BLaER1 (cell line): ENCODE data around the gene MSANTD2.
A peak's percentile ranks its signal among the peaks of the same experiment; 100 is the strongest.

Experiments
- H3K27ac ChIP-seq: shearing (Covaris generic); formaldehyde crosslinking; 2 replicates; pipeline ENCODE4 v1.8.1; 2022
- H3K27me3 ChIP-seq: shearing (Covaris generic); formaldehyde crosslinking; 2 replicates; pipeline ENCODE4 v1.8.1; 2022
- H3K36me3 ChIP-seq: shearing (Covaris generic); formaldehyde crosslinking; 2 replicates; pipeline ENCODE4 v1.8.1; 2022
- H3K4me1 ChIP-seq: shearing (Covaris generic); formaldehyde crosslinking; 2 replicates; pipeline ENCODE4 v1.8.1; 2022
- H3K4me2 ChIP-seq: shearing (Covaris generic); formaldehyde crosslinking; 2 replicates; pipeline ENCODE4 v1.8.1; 2022
- H3K4me3 ChIP-seq: shearing (Covaris generic); formaldehyde crosslinking; 2 replicates; pipeline ENCODE4 v1.8.1; 2022
- H3K9ac ChIP-seq: shearing (Covaris generic); formaldehyde crosslinking; 2 replicates; pipeline ENCODE4 v1.8.1; 2022
- H3K9me3 ChIP-seq: shearing (Covaris generic); formaldehyde crosslinking; 2 replicates; pipeline ENCODE4 v1.8.1; 2022
- H4K20me1 ChIP-seq: shearing (Covaris generic); formaldehyde crosslinking; 2 replicates; pipeline ENCODE4 v1.8.1; 2022
- Cebpa-rat ChIP-seq: shearing (Covaris generic); IDR thresholded peaks from 2 replicates; pipeline ENCODE4 v1.8.1; 2022

Gene MSANTD2

GRCh38 chr11:124725719-124726105 is 74.5 kb downstream of the MSANTD2 start:
- Histone ChIP-seq H3K27ac (peak overlapping the region; percentile 90), H3K9ac (peak overlapping the region; percentile 73; the same call in 1 of the 2 replicates), H3K36me3 (no peaks in the 10 kb centered on the region), H3K4me1 (peaks cover 69% of the 10 kb centered on the region), H3K9me3 (no peaks in the 10 kb centered on the region), H3K4me2 (peak overlapping the region; percentile 96), H3K27me3 (no peaks in the 10 kb centered on the region), H3K4me3 (peak overlapping the region; percentile 50), H4K20me1 (no peaks in the 10 kb centered on the region)
- TF ChIP-seq Cebpa-rat, result no peak

GRCh38 chr11:124724979-124725718 is 75.1 kb downstream of the MSANTD2 start:
- Histone ChIP-seq H3K36me3 (no peaks in the 10 kb centered on the region), H4K20me1 (no peaks in the 10 kb centered on the region), H3K4me3 (peak overlapping the region; percentile 50), H3K4me2 (peak overlapping the region; percentile 96), H3K9me3 (no peaks in the 10 kb centered on the region), H3K27ac (peak overlapping the region; percentile 90), H3K4me1 (peaks cover 75% of the 10 kb centered on the region), H3K9ac (peak overlapping the region; percentile 73), H3K27me3 (peaks cover under 1% of the 10 kb centered on the region; the same call in 1 of the 2 replicates)
- TF ChIP-seq Cebpa-rat, result no peak

- no peak overlapping the region for H3K9ac ChIP-seq
- peak overlapping the region; percentile 96 for H3K4me2 ChIP-seq
- TF ChIP-seq Cebpa-rat, result no peak
Observed at GRCh38 chr11:124722176-124722575, 78.0 kb downstream of the MSANTD2 start.

GRCh38 chr11:124719534-124719933 is 80.7 kb downstream of the MSANTD2 start:
- Histone ChIP-seq H3K4me1 (peaks cover 86% of the 10 kb centered on the region), H3K9ac (no peak overlapping the region), H3K9me3 (no peaks in the 10 kb centered on the region), H3K27ac (no peak overlapping the region), H3K36me3 (no peaks in the 10 kb centered on the region), H4K20me1 (peaks cover 17% of the 10 kb centered on the region; the same call in 1 of the 2 replicates), H3K4me3 (no peak overlapping the region), H3K4me2 (peak overlapping the region; percentile 97; the same call in 1 of the 2 replicates), H3K27me3 (peaks cover 47% of the 10 kb centered on the region)
- TF ChIP-seq Cebpa-rat, result no peak

More at GRCh38 chr11:124722176-124722575, 78.0 kb downstream of the MSANTD2 start:
- Histone ChIP-seq H3K36me3 (no peaks in the 10 kb centered on the region), H3K27ac (0 out of 2 replicates have a peak overlapping the region, but pooled peaks have one; percentile 18), H3K4me1 (peaks cover 100% of the 10 kb centered on the region), H4K20me1 (peaks cover 17% of the 10 kb centered on the region; the same call in 1 of the 2 replicates), H3K27me3 (peaks cover 31% of the 10 kb centered on the region), H3K9me3 (no peaks in the 10 kb centered on the region), H3K4me3 (peak overlapping the region; percentile 32)

- Histone ChIP-seq H3K4me1 (peaks cover 79% of the 10 kb centered on the region), H3K36me3 (no peaks in the 10 kb centered on the region), H3K27ac (no peak overlapping the region), H3K9ac (no peak overlapping the region), H3K27me3 (peaks cover 47% of the 10 kb centered on the region), H3K9me3 (no peaks in the 10 kb centered on the region), H3K4me2 (peak overlapping the region; percentile 97), H3K4me3 (no peak overlapping the region), H4K20me1 (peaks cover 17% of the 10 kb centered on the region; the same call in 1 of the 2 replicates)
- no peak for TF ChIP-seq Cebpa-rat
Observed at GRCh38 chr11:124718801-124719200, 81.4 kb downstream of the MSANTD2 start.

GRCh38 chr11:124717786-124718651 is 82.2 kb downstream of the MSANTD2 start:
- Histone ChIP-seq H3K9me3 (no peaks in the 10 kb centered on the region), H3K9ac (no peak overlapping the region), H3K4me2 (peak overlapping the region; percentile 97), H3K27ac (no peak overlapping the region), H3K4me1 (peaks cover 71% of the 10 kb centered on the region), H3K36me3 (no peaks in the 10 kb centered on the region), H3K27me3 (peaks cover 47% of the 10 kb centered on the region), H3K4me3 (peak overlapping the region; percentile 61), H4K20me1 (peaks cover 17% of the 10 kb centered on the region; the same call in 1 of the 2 replicates)
- TF ChIP-seq Cebpa-rat, result no peak

- TF ChIP-seq Cebpa-rat, result no peak
- no peak overlapping the region for H3K9ac ChIP-seq
- H3K36me3 ChIP-seq, result no peaks in the 10 kb centered on the region
- H3K27ac ChIP-seq, result no peak overlapping the region
- peak overlapping the region; percentile 61 for H3K4me3 ChIP-seq
- no peaks in the 10 kb centered on the region for H3K9me3 ChIP-seq
- H4K20me1 ChIP-seq, result peaks cover 17% of the 10 kb centered on the region; the same call in 1 of the 2 replicates
- H3K4me2 ChIP-seq, result peak overlapping the region; percentile 97
- peaks cover 47% of the 10 kb centered on the region for H3K27me3 ChIP-seq
- peaks cover 65% of the 10 kb centered on the region for H3K4me1 ChIP-seq
Observed at GRCh38 chr11:124717421-124717785, 82.8 kb downstream of the MSANTD2 start.

- peaks cover 57% of the 10 kb centered on the region for H3K4me1 ChIP-seq
- peak overlapping the region; percentile 41 for H3K4me2 ChIP-seq
- no peak overlapping the region for H3K27ac ChIP-seq
- H4K20me1 ChIP-seq, result peaks cover 17% of the 10 kb centered on the region; the same call in 1 of the 2 replicates
- no peak for TF ChIP-seq Cebpa-rat
- H3K27me3 ChIP-seq, result peaks cover 47% of the 10 kb centered on the region
- no peak overlapping the region for H3K9ac ChIP-seq
- no peak overlapping the region for H3K4me3 ChIP-seq
- H3K9me3 ChIP-seq, result no peaks in the 10 kb centered on the region
- no peaks in the 10 kb centered on the region for H3K36me3 ChIP-seq
Observed at GRCh38 chr11:124716591-124716990, 83.6 kb downstream of the MSANTD2 start.
